Astrocyte (in vitro differentiated cells and primary cell): ENCODE measurements around the gene SLIT3. TPM values are rescaled to one million over a fixed set of nuclear protein-coding genes. Genes with fewer than 3 reads are reported as not detected.

Source experiments
- DNase-seq: peaks from one replicate; pipeline ENCODE4 v3.0.0-alpha.2; 2010; ENCODE audit warnings: low read depth
- FAIRE-seq: peaks from 2 replicates; lab custom pipeline; 2011; peaks lifted over from hg19 to GRCh38; lab: Jason Lieb, UNC
- H2AFZ ChIP-seq: 2 replicates; pipeline ENCODE4 v1.6.0; 2012; ENCODE audit warnings: low read depth, low read length, inconsistent platforms
- H3K27ac ChIP-seq: 2 replicates; pipeline ENCODE4 v1.5.1; 2011; ENCODE audit warnings: low read depth, low read length, inconsistent platforms
- H3K27me3 ChIP-seq: 2 replicates; pipeline ENCODE4 v1.6.0; 2011; ENCODE audit warnings: low read length, inconsistent platforms; ENCODE audit not compliant: insufficient read depth
- H3K36me3 ChIP-seq: 2 replicates; pipeline ENCODE4 v1.5.1; 2011; ENCODE audit warnings: low read length, inconsistent platforms; ENCODE audit not compliant: insufficient read depth
- H3K4me1 ChIP-seq: 2 replicates; pipeline ENCODE4 v1.5.1; 2011; ENCODE audit warnings: low read length, inconsistent platforms; ENCODE audit not compliant: insufficient read depth
- H3K4me2 ChIP-seq: 2 replicates; pipeline ENCODE4 v1.6.0; 2012; ENCODE audit warnings: low read length, inconsistent platforms
- H3K4me3 ChIP-seq: 2 replicates; pipeline ENCODE4 v1.5.1; 2011; ENCODE audit warnings: low read depth, mild to moderate bottlenecking, low read length, inconsistent platforms; ENCODE audit not compliant: insufficient read depth
- H3K79me2 ChIP-seq: 2 replicates; pipeline ENCODE4 v1.6.0; 2012; ENCODE audit warnings: mild to moderate bottlenecking, low read length, inconsistent platforms; ENCODE audit not compliant: insufficient read depth
- H3K9ac ChIP-seq: 2 replicates; pipeline ENCODE4 v1.6.0; 2012; ENCODE audit warnings: mild to moderate bottlenecking, low read length, inconsistent platforms
- H3K9me3 ChIP-seq: 2 replicates; pipeline ENCODE4 v1.5.1; 2012; ENCODE audit warnings: low read depth, mild to moderate bottlenecking, low read length, inconsistent platforms; ENCODE audit not compliant: insufficient read depth
- H4K20me1 ChIP-seq: 2 replicates; pipeline ENCODE4 v1.6.0; 2012; ENCODE audit warnings: low read length, inconsistent platforms; ENCODE audit not compliant: insufficient read depth
- H3K27ac Mint-ChIP-seq: one replicate; pipeline ENCODE4 v1.8.0; 2021; ENCODE audit warnings: mild to moderate bottlenecking, mixed read lengths; ENCODE audit not compliant: unreplicated experiment
- H3K27me3 Mint-ChIP-seq: one replicate; pipeline ENCODE4 v1.8.0; 2021; ENCODE audit warnings: low read depth, mixed read lengths; ENCODE audit not compliant: unreplicated experiment
- H3K36me3 Mint-ChIP-seq: one replicate; pipeline ENCODE4 v1.8.0; 2021; ENCODE audit warnings: low read depth, mixed read lengths; ENCODE audit not compliant: unreplicated experiment
- H3K4me1 Mint-ChIP-seq: one replicate; pipeline ENCODE4 v1.8.0; 2021; ENCODE audit warnings: low read depth, mixed read lengths; ENCODE audit not compliant: unreplicated experiment
- H3K4me3 Mint-ChIP-seq: one replicate; pipeline ENCODE4 v1.8.0; 2021; ENCODE audit warnings: mild to moderate bottlenecking, moderate library complexity, mixed read lengths; ENCODE audit not compliant: unreplicated experiment
- H3K9me3 Mint-ChIP-seq: one replicate; pipeline ENCODE4 v1.8.0; 2021; ENCODE audit warnings: mild to moderate bottlenecking, mixed read lengths; ENCODE audit not compliant: unreplicated experiment
- CTCF ChIP-seq: IDR thresholded peaks from 2 replicates; pipeline ENCODE4 v1.5.1; 2011; ENCODE audit warnings: low read depth, mild to moderate bottlenecking, inconsistent platforms, low read length, moderate library complexity; ENCODE audit not compliant: insufficient read depth
- EZH2 ChIP-seq: IDR thresholded peaks from 2 replicates; pipeline ENCODE4 v1.6.1; 2012; ENCODE audit warnings: mild to moderate bottlenecking, low read length, inconsistent platforms; ENCODE audit not compliant: insufficient read depth
- total RNA-seq: library from RNA; stranded (reverse); gene quantifications from 2 replicates; pipeline ENCODE4 v1.2.1, GENCODE V29; 2021

The SLIT3 gene
- total RNA-seq, 1 donor from 2014 or later, result 20.7 TPM

GRCh38 chr5:169173372-169173771 lies 127.6 kb downstream of the SLIT3 start:
- H3K27ac Mint-ChIP-seq, result no peak overlapping the region
- H3K4me3 ChIP-seq, result no peak overlapping the region
- no peak overlapping the region for H3K27ac ChIP-seq
- no peak overlapping the region for H3K9ac ChIP-seq
- H2AFZ ChIP-seq, result no peak overlapping the region
- TF ChIP-seq EZH2 (no peak), CTCF (no peak)
- H3K79me2 ChIP-seq, result no peaks in the 10 kb centered on the region
- DNase-seq, result peak; percentile 55
- no peak overlapping the region for H3K4me3 Mint-ChIP-seq
- peak; percentile 70 for FAIRE-seq
- H4K20me1 ChIP-seq, result no peaks in the 10 kb centered on the region
- H3K36me3 ChIP-seq, result no peaks in the 10 kb centered on the region
- H3K4me1 Mint-ChIP-seq, result no peaks in the 10 kb centered on the region
- no peaks in the 10 kb centered on the region for H3K27me3 Mint-ChIP-seq
- H3K36me3 Mint-ChIP-seq, result peaks cover 4% of the 10 kb centered on the region
- no peak overlapping the region for H3K4me2 ChIP-seq
- no peaks in the 10 kb centered on the region for H3K9me3 ChIP-seq
- no peaks in the 10 kb centered on the region for H3K27me3 ChIP-seq
- peaks cover 5% of the 10 kb centered on the region for H3K9me3 Mint-ChIP-seq
- no peaks in the 10 kb centered on the region for H3K4me1 ChIP-seq

- H3K4me2 ChIP-seq, result no peak overlapping the region
- no peak for TF ChIP-seq EZH2
- TF ChIP-seq CTCF, result no peak
- H4K20me1 ChIP-seq, result no peaks in the 10 kb centered on the region
- no peaks in the 10 kb centered on the region for H3K9me3 ChIP-seq
- H3K27me3 Mint-ChIP-seq, result no peaks in the 10 kb centered on the region
- H3K4me3 Mint-ChIP-seq, result no peak overlapping the region
- H3K4me1 ChIP-seq, result no peaks in the 10 kb centered on the region
- H3K27ac ChIP-seq, result no peak overlapping the region
- H3K4me3 ChIP-seq, result no peak overlapping the region
- no peaks in the 10 kb centered on the region for H3K36me3 ChIP-seq
- H2AFZ ChIP-seq, result no peak overlapping the region
- no peaks in the 10 kb centered on the region for H3K4me1 Mint-ChIP-seq
- peaks cover 4% of the 10 kb centered on the region for H3K36me3 Mint-ChIP-seq
- DNase-seq (no peak), FAIRE-seq (no peak)
- H3K27me3 ChIP-seq, result no peaks in the 10 kb centered on the region
- H3K27ac Mint-ChIP-seq, result peak overlapping the region; percentile 1
- peaks cover 5% of the 10 kb centered on the region for H3K9me3 Mint-ChIP-seq
- H3K9ac ChIP-seq, result no peak overlapping the region
- H3K79me2 ChIP-seq, result no peaks in the 10 kb centered on the region
Observed at GRCh38 chr5:169171515-169171914, 129.4 kb downstream of the SLIT3 start.

- no peaks in the 10 kb centered on the region for H3K27me3 Mint-ChIP-seq
- DNase-seq, result no peak
- FAIRE-seq, result no peak
Observed at GRCh38 chr5:169169783-169170182, 131.2 kb downstream of the SLIT3 start.

More at GRCh38 chr5:169169783-169170182, 131.2 kb downstream of the SLIT3 start:
- H3K4me3 ChIP-seq, result no peak overlapping the region
- H4K20me1 ChIP-seq, result no peaks in the 10 kb centered on the region
- Mint-ChIP-seq H3K4me3 (no peak overlapping the region), H3K27ac (no peak overlapping the region), H3K36me3 (peaks cover 4% of the 10 kb centered on the region), H3K4me1 (no peaks in the 10 kb centered on the region), H3K9me3 (peaks cover 5% of the 10 kb centered on the region)
- H3K4me2 ChIP-seq, result no peak overlapping the region
- no peak overlapping the region for H2AFZ ChIP-seq
- no peaks in the 10 kb centered on the region for H3K9me3 ChIP-seq
- H3K9ac ChIP-seq, result no peak overlapping the region
- TF ChIP-seq CTCF, result no peak
- no peak overlapping the region for H3K27ac ChIP-seq
- H3K79me2 ChIP-seq, result no peaks in the 10 kb centered on the region
- H3K27me3 ChIP-seq, result no peaks in the 10 kb centered on the region
- H3K36me3 ChIP-seq, result no peaks in the 10 kb centered on the region
- H3K4me1 ChIP-seq, result peaks cover 2% of the 10 kb centered on the region
